H9 (cell line): Measurements from ENCODE around the gene ASPRV1. TPM values are rescaled to one million over a fixed set of nuclear protein-coding genes. Genes with fewer than 3 reads are reported as not detected.

Experiments used
- DNase-seq: peaks from one replicate; pipeline ENCODE4 v3.0.0-alpha.2; 2017
- H2AFZ ChIP-seq: one replicate; pipeline ENCODE4 v1.6.1; 2013; ENCODE audit warnings: mild to moderate bottlenecking, low read length, control low read depth, moderate library complexity
- H2AK5ac ChIP-seq: 2 replicates; pipeline ENCODE4 v1.6.1; 2013; ENCODE audit warnings: low read length, control low read depth, mixed read lengths; ENCODE audit not compliant: insufficient read length
- H2BK120ac ChIP-seq: one replicate; pipeline ENCODE4 v1.6.1; 2013; ENCODE audit warnings: low read depth, mild to moderate bottlenecking, low read length, control low read depth, inconsistent platforms; ENCODE audit not compliant: poor library complexity, severe bottlenecking
- H2BK12ac ChIP-seq: 2 replicates; pipeline ENCODE4 v1.6.1; 2013; ENCODE audit warnings: low read length, control low read depth, mixed read lengths, low read depth; ENCODE audit not compliant: insufficient read length
- H2BK15ac ChIP-seq: 2 replicates; pipeline ENCODE4 v1.6.1; 2013; ENCODE audit warnings: low read depth, low read length, control low read depth
- H2BK20ac ChIP-seq: one replicate; pipeline ENCODE4 v1.6.1; 2013; ENCODE audit warnings: low read depth, mild to moderate bottlenecking, low read length, control low read depth, inconsistent platforms; ENCODE audit not compliant: poor library complexity, severe bottlenecking
- H2BK5ac ChIP-seq: 2 replicates; pipeline ENCODE4 v1.6.1; 2013; ENCODE audit warnings: low read length, control low read depth, mixed read lengths; ENCODE audit not compliant: insufficient read length
- H3K14ac ChIP-seq: 2 replicates; pipeline ENCODE4 v1.6.1; 2013; ENCODE audit warnings: low read length, control low read depth; ENCODE audit not compliant: insufficient read depth
- H3K18ac ChIP-seq: 2 replicates; pipeline ENCODE4 v1.6.1; 2013; ENCODE audit warnings: low read depth, mild to moderate bottlenecking, mixed read lengths, low read length, control low read depth; ENCODE audit not compliant: insufficient read length
- H3K23ac ChIP-seq: 2 replicates; pipeline ENCODE4 v1.6.1; 2013; ENCODE audit warnings: low read length, control low read depth, mixed read lengths, low read depth; ENCODE audit not compliant: insufficient read length
- H3K23me2 ChIP-seq: 2 replicates; pipeline ENCODE4 v1.6.1; 2013; ENCODE audit warnings: low read depth, mild to moderate bottlenecking, mixed read lengths, low read length, control low read depth; ENCODE audit not compliant: insufficient read length, poor library complexity, severe bottlenecking
- H3K27ac ChIP-seq: 2 replicates; pipeline ENCODE4 v1.5.1; 2013; ENCODE audit warnings: low read length, control low read depth, mixed read lengths, low read depth; ENCODE audit not compliant: insufficient read length
- H3K27me3 ChIP-seq: 2 replicates; pipeline ENCODE4 v1.6.1; 2013; ENCODE audit warnings: low read length, control low read depth, inconsistent platforms; ENCODE audit not compliant: insufficient read depth
- H3K4ac ChIP-seq: 2 replicates; pipeline ENCODE4 v1.6.1; 2013; ENCODE audit warnings: low read depth, mild to moderate bottlenecking, control low read depth, inconsistent platforms, low read length, moderate library complexity
- H3K4me1 ChIP-seq: 2 replicates; pipeline ENCODE4 v1.6.1; 2013; ENCODE audit warnings: low read length, control low read depth, inconsistent platforms; ENCODE audit not compliant: insufficient read depth
- H3K4me2 ChIP-seq: 2 replicates; pipeline ENCODE4 v1.6.1; 2013; ENCODE audit warnings: low read length, control low read depth, mixed read lengths; ENCODE audit not compliant: insufficient read length, insufficient read depth
- H3K56ac ChIP-seq: 2 replicates; pipeline ENCODE4 v1.6.1; 2013; ENCODE audit warnings: low read depth, mild to moderate bottlenecking, mixed read lengths, low read length, control low read depth; ENCODE audit not compliant: insufficient read length
- H3K79me1 ChIP-seq: 2 replicates; pipeline ENCODE4 v1.6.1; 2013; ENCODE audit warnings: low read depth, mild to moderate bottlenecking, moderate library complexity, low read length, control low read depth, inconsistent platforms; ENCODE audit not compliant: insufficient read depth, poor library complexity, severe bottlenecking
- H3K79me2 ChIP-seq: 2 replicates; pipeline ENCODE4 v1.6.1; 2013; ENCODE audit warnings: low read length, control low read depth, inconsistent platforms; ENCODE audit not compliant: insufficient read depth
- H3K9ac ChIP-seq: 2 replicates; pipeline ENCODE4 v1.6.1; 2013; ENCODE audit warnings: low read length, control low read depth, mixed read lengths; ENCODE audit not compliant: insufficient read length; ENCODE audit errors: extremely low read depth
- H3K9me3 ChIP-seq: one replicate; pipeline ENCODE4 v1.6.1; 2013; ENCODE audit warnings: low read depth, low read length, inconsistent platforms; ENCODE audit not compliant: control insufficient read depth
- H3T11ph ChIP-seq: one replicate; pipeline ENCODE4 v1.6.1; 2013; ENCODE audit warnings: mild to moderate bottlenecking, low read length, control low read depth, inconsistent platforms
- H4K20me1 ChIP-seq: one replicate; pipeline ENCODE4 v1.6.1; 2013; ENCODE audit not compliant: control insufficient read depth, insufficient read length, insufficient read depth
- H4K5ac ChIP-seq: 2 replicates; pipeline ENCODE4 v1.6.1; 2013; ENCODE audit warnings: low read depth, mild to moderate bottlenecking, mixed read lengths, low read length, control low read depth; ENCODE audit not compliant: insufficient read length
- H4K8ac ChIP-seq: replicated peaks from 2 replicates; pipeline ENCODE4 v1.6.1; 2013; ENCODE audit warnings: low read length, control low read depth, mixed read lengths, low read depth; ENCODE audit not compliant: insufficient read length
- H4K91ac ChIP-seq: 2 replicates; pipeline ENCODE4 v1.6.1; 2013; ENCODE audit warnings: low read depth, mild to moderate bottlenecking, moderate library complexity, mixed read lengths, low read length, control low read depth; ENCODE audit not compliant: insufficient read length
- H3K27ac Mint-ChIP-seq, 3 experiments: 2 replicates in 2 of 3; 3 replicates in 1 of 3; pipeline ENCODE4 v1.8.0; 2020 to 2021; ENCODE audit warnings: mixed read lengths in 3 of 3, mild to moderate bottlenecking in 1 of 3, moderate library complexity in 1 of 3
- H3K27me3 Mint-ChIP-seq: 2 replicates; pipeline ENCODE4 v1.8.0; 2021; ENCODE audit warnings: low read depth, mild to moderate bottlenecking, moderate library complexity, mixed read lengths
- H3K36me3 Mint-ChIP-seq, 3 experiments: 2 replicates in 2 of 3; 3 replicates in 1 of 3; pipeline ENCODE4 v1.8.0; 2020 to 2021; ENCODE audit warnings: low read depth in 3 of 3, mixed read lengths in 3 of 3; ENCODE audit not compliant: insufficient read depth in 1 of 3
- H3K4me1 Mint-ChIP-seq, 2 experiments: 2 replicates each; pipeline ENCODE4 v1.8.0; 2020; ENCODE audit warnings: mixed read lengths in 2 of 2
- H3K4me3 Mint-ChIP-seq, 2 experiments: 2 replicates in 1 of 2; 3 replicates in 1 of 2; pipeline ENCODE4 v1.8.0; 2020 to 2021; ENCODE audit warnings: mild to moderate bottlenecking in 2 of 2, mixed read lengths in 2 of 2, moderate library complexity in 1 of 2
- H3K9me3 Mint-ChIP-seq, 2 experiments: 2 replicates in 1 of 2; 3 replicates in 1 of 2; pipeline ENCODE4 v1.8.0; 2020; ENCODE audit warnings: mild to moderate bottlenecking in 2 of 2, mixed read lengths in 2 of 2, moderate library complexity in 1 of 2
- CTCF ChIP-seq: fragments of 200-600 bp; sonication (generic); conservative IDR thresholded peaks from 3 replicates; pipeline ENCODE4 v1.8.0; 2021; ENCODE audit warnings: antibody characterized with exemption, mild to moderate bottlenecking
- WGBS: extraction: QIAGEN DNeasy Blood & Tissue Kit; methylation state at CpG from one replicate; pipeline ENCODE4 v1.1.7; 2013; ENCODE audit warnings: missing lambda C conversion rate, low lambda C conversion rate, mixed read lengths; ENCODE audit not compliant: insufficient read length; ENCODE audit errors: extremely low coverage; 5-methylcytosine and 5-hydroxymethylcytosine counted together
- total RNA-seq: library from RNA; stranded (reverse); gene quantifications from 2 replicates; pipeline ENCODE4 v1.2.1, GENCODE V29; 2021

Gene ASPRV1
- total RNA-seq, 1 experiment from 2014 or later, result 0.57 TPM

DNA sequence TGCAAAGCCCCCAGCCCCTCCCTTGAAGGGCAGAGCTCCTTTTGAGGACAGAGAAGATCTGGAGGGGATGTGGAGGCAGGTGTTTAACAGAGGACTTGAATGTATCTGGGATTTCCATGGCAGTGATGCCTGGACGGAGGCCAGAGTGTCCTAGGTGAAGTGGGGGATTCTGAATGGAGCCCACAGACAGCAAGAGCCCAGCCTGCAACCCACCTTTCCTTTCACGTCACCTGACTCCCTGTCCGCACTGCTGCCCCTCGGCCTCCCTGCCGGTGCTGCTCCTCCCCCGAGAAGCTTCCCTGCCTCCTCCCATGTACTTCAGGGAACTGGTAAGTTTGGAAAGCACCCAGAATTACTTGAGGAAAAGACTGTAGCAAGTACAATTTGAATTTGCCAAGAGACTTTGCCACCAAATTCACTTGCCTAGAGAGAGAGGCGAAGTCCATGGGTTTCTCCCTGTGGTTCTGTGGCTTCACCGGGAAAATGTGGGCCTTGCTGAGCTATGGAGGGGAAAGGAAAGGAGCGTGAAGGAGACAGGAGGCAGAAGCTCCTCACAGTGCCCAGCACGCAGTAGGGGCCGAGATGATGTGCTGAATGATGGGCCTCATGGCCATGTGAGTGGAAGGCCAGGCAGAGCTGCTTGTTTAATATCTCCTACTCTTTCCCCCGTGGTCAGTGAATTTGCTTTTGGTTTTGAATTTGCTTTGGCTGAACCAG is 13.9 kb upstream of the ASPRV1 start:
- no peak overlapping the region for H2BK120ac ChIP-seq
- no peak overlapping the region for H4K8ac ChIP-seq
- H2AFZ ChIP-seq, result no peak overlapping the region
- no peak overlapping the region for H4K5ac ChIP-seq
- peaks cover 3% of the 10 kb centered on the region for H4K20me1 ChIP-seq
- no peaks in the 10 kb centered on the region; the same call in 1 of the 2 replicates for H3K4me1 ChIP-seq
- no peaks in the 10 kb centered on the region for H3K9me3 ChIP-seq
- no peak overlapping the region for H3K14ac ChIP-seq
- peaks cover 0 to 2% (median 0%) of the 10 kb centered on the region in 3 experiments; a peak in 1 of 7 replicates for H3K36me3 Mint-ChIP-seq
- no peak overlapping the region for H3K27ac ChIP-seq
- peaks cover 20 to 26% of the 10 kb centered on the region in 2 experiments for H3K4me1 Mint-ChIP-seq
- no peak overlapping the region for H3K27ac Mint-ChIP-seq
- peaks cover under 1% of the 10 kb centered on the region; the same call in 1 of the 2 replicates for H3K27me3 Mint-ChIP-seq
- H2BK12ac ChIP-seq, result no peak overlapping the region
- no peaks in the 10 kb centered on the region for H3K9me3 Mint-ChIP-seq
- no peak overlapping the region for H3K4me2 ChIP-seq
- DNase-seq, result no peak
- H3K9ac ChIP-seq, result no peak overlapping the region
- no peak overlapping the region for H2BK5ac ChIP-seq
- no peak overlapping the region for H3K4me3 Mint-ChIP-seq
- H3K23me2 ChIP-seq, result no peaks in the 10 kb centered on the region
- H3K56ac ChIP-seq, result no peak overlapping the region
- H3K27me3 ChIP-seq, result no peaks in the 10 kb centered on the region
- H3K18ac ChIP-seq, result no peak overlapping the region
- no peak for TF ChIP-seq CTCF
- no peak overlapping the region for H3K4ac ChIP-seq
- H2BK20ac ChIP-seq, result no peak overlapping the region
- no peak overlapping the region for H2BK15ac ChIP-seq
- H3K79me2 ChIP-seq, result no peaks in the 10 kb centered on the region
- H3T11ph ChIP-seq, result no peak overlapping the region
- WGBS, result no CpG with 5 or more reads among the region's 12 CpGs
- H2AK5ac ChIP-seq, result no peak overlapping the region
- H4K91ac ChIP-seq, result no peak overlapping the region
- no peaks in the 10 kb centered on the region for H3K79me1 ChIP-seq
- H3K23ac ChIP-seq, result no peak overlapping the region
